ENCODE data around the gene CD160.
"Not testable (repeated sequence)": the region's sequence is repeated elsewhere in the genome, so short reads cannot be mapped to it uniquely, and the experiment has no call there.

The CD160 gene

DNA sequence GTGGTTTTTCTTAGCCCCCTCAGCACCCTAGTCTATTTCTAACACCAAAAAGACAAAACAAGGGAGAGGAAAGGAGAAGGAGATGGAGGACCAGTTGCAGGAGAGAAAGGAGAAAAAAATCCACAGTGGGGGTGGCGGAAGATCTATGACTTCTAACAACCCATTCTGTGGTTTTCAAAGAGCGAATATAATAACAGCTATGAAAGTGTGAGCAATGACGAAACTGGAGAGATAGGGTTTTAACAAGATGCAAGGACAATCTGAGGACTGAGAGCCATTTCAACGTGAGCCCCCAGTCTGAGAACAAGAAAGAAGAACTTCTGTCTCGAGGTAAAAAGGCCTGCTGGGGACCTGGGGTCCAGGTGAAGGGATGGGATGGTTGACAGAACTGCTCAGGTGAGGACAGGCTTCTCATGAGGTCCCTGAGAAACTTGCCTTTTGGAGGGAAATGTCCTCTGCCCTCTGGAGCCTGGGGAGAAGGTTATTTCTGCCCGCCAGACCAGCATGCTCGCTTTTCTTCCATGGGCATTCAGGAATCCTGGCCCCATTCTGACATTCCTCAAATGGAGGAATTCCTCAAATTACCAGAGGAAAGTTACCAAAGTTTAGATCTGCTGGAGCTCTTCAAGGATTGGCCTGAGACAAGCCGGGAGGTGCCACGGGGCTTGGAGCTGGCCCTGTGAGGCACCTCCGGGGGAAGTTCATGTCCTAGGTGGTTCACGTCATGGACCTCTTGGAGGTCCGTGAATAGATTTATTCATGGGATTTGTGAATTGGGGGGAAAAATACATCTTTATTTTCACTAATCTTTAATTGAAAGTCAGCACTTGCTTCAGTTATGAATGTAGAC lies at the start of gene CD160:
CD160 (plus strand) TSS at position 270 of the 850 bp plus-strand sequence. CDS start 8,829 bp downstream, outside the sequence.
- H3K9ac ChIP-seq (ENCODE audit: low read length), result no peak within 1 kb of the TSS
- no peak for DNase-seq
- H3K27ac ChIP-seq (ENCODE audit: low read length), result no peak within 1 kb of the TSS
- no peaks in the 10 kb centered on the region for H3K9me2 ChIP-seq (replicated peaks; ENCODE audit: insufficient read depth, low read length)
- no peak for TF ChIP-seq EZH2 (optimal IDR thresholded peaks at IDR 0.05; ENCODE audit: low read depth, low read length)
- TF ChIP-seq CTCF (IDR thresholded peaks at IDR 0.05; ENCODE audit: low read length), result no peak
- TF ChIP-seq EZH2phosphoT487 (IDR thresholded peaks at IDR 0.05; ENCODE audit: low read length), result no peak
- H3K36me3 ChIP-seq (replicated peaks; ENCODE audit: insufficient read depth, low read length), result no peaks in the 10 kb centered on the region
- no peaks in the 10 kb centered on the region for H4K20me1 ChIP-seq (ENCODE audit: insufficient read depth, low read length)
- peaks cover 4% of the 10 kb centered on the region for H3K4me1 ChIP-seq (ENCODE audit: low read length)
- no peak within 1 kb of the TSS for H3K4me2 ChIP-seq (ENCODE audit: low read depth, low read length)
- no peak within 1 kb of the TSS; the same call in 1 of the 2 replicates for H2AFZ ChIP-seq (ENCODE audit: low read length)
- no peaks in the 10 kb centered on the region for H3F3A ChIP-seq (ENCODE audit: insufficient read depth, low read length)
- H3K79me2 ChIP-seq (ENCODE audit: low read length), result no peaks in the 10 kb centered on the region
- H3K27me3 ChIP-seq (replicated peaks; ENCODE audit: insufficient read depth, low read length), result no peaks in the 10 kb centered on the region
- no peaks in the 10 kb centered on the region for H3K9me3 ChIP-seq (replicated peaks; ENCODE audit: insufficient read depth, low read length)
- H3K4me3 ChIP-seq (ENCODE audit: low read length), result no peak within 1 kb of the TSS

GRCh38 chr1:145670995-145671745 lies 48.1 kb upstream of the CD160 start:
- DNase-seq; H4K20me1 ChIP-seq (ENCODE audit: insufficient read depth, low read length); H3K4me2 ChIP-seq (ENCODE audit: low read depth, low read length); H3K9me2 ChIP-seq (replicated peaks; ENCODE audit: insufficient read depth, low read length); H3K36me3 ChIP-seq (replicated peaks; ENCODE audit: insufficient read depth, low read length); H3K27me3 ChIP-seq (replicated peaks; ENCODE audit: insufficient read depth, low read length); H3K9me3 ChIP-seq (replicated peaks; ENCODE audit: insufficient read depth, low read length); H2AFZ ChIP-seq (ENCODE audit: low read length); H3K4me3 ChIP-seq (ENCODE audit: low read length); H3F3A ChIP-seq (ENCODE audit: insufficient read depth, low read length); H3K9ac ChIP-seq (ENCODE audit: low read length); H3K4me1 ChIP-seq (ENCODE audit: low read length); H3K79me2 ChIP-seq (ENCODE audit: low read length); H3K27ac ChIP-seq (ENCODE audit: low read length): not testable (repeated sequence)

DNA sequence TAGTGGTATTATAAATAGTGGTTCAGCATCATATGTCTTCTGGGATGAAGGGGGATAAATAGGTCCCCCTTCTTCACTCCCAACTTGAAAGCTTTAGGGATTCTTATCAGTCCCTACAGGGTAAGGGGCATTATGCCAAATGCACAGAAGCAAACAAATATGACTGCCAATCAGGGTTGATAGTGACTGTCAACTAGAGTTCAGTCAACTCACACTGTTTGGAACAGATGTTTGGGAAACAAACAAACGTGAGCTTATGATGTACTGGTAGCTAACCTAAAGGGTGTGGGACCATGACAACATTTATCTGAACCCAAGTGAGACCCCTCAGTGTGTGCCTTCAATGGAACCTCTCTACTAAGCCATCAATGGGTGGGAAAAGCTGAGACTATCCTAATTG lies 46.1 kb upstream of the CD160 start:
- not testable (repeated sequence) for H3K27me3 ChIP-seq (replicated peaks; ENCODE audit: insufficient read depth, low read length); DNase-seq; H3F3A ChIP-seq (ENCODE audit: insufficient read depth, low read length)

DNA sequence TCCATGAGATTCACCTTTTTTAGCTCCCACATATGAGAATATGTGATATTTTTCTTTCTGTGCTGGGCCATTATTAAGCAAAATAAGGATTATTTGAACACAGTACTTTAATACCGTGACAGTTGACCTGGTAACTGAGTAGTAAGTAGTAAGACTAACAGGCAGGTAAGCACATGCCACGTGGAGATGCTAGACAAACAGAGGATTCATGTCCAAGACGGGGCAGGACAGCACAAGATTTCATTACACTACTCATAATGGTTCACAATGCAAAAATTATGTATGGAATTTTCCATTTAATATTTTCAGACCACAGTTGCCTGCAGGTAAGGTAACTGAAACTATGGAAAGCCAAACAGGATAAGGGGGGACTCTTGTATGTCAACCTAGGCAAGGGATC lies 34.4 kb upstream of the CD160 start:
- H3K9ac ChIP-seq (ENCODE audit: low read length); H3K9me2 ChIP-seq (replicated peaks; ENCODE audit: insufficient read depth, low read length); H3K36me3 ChIP-seq (replicated peaks; ENCODE audit: insufficient read depth, low read length); H3K4me2 ChIP-seq (ENCODE audit: low read depth, low read length); H3K4me1 ChIP-seq (ENCODE audit: low read length); H4K20me1 ChIP-seq (ENCODE audit: insufficient read depth, low read length); H3K9me3 ChIP-seq (replicated peaks; ENCODE audit: insufficient read depth, low read length); H3F3A ChIP-seq (ENCODE audit: insufficient read depth, low read length); H3K4me3 ChIP-seq (ENCODE audit: low read length); DNase-seq; H3K27me3 ChIP-seq (replicated peaks; ENCODE audit: insufficient read depth, low read length); H3K79me2 ChIP-seq (ENCODE audit: low read length); H2AFZ ChIP-seq (ENCODE audit: low read length); H3K27ac ChIP-seq (ENCODE audit: low read length): not testable (repeated sequence)

More for the DNA sequence above, 46.1 kb upstream of the CD160 start:
- H3K36me3 ChIP-seq (replicated peaks; ENCODE audit: insufficient read depth, low read length); H3K4me1 ChIP-seq (ENCODE audit: low read length); H2AFZ ChIP-seq (ENCODE audit: low read length); H3K9ac ChIP-seq (ENCODE audit: low read length); H3K9me3 ChIP-seq (replicated peaks; ENCODE audit: insufficient read depth, low read length); H3K79me2 ChIP-seq (ENCODE audit: low read length); H3K9me2 ChIP-seq (replicated peaks; ENCODE audit: insufficient read depth, low read length); H4K20me1 ChIP-seq (ENCODE audit: insufficient read depth, low read length); H3K4me3 ChIP-seq (ENCODE audit: low read length); H3K4me2 ChIP-seq (ENCODE audit: low read depth, low read length); H3K27ac ChIP-seq (ENCODE audit: low read length): not testable (repeated sequence)

- not testable (repeated sequence) for H3K4me3 ChIP-seq (ENCODE audit: low read length); H3K79me2 ChIP-seq (ENCODE audit: low read length)
These were observed 33.2 kb upstream of the CD160 start for GRCh38 chr1:145686078-145686477.

More at GRCh38 chr1:145686078-145686477, 33.2 kb upstream of the CD160 start:
- Histone ChIP-seq H3F3A (ENCODE audit: insufficient read depth, low read length) (peaks cover 19% of the 10 kb centered on the region), H3K4me1 (ENCODE audit: low read length) (peaks cover 20% of the 10 kb centered on the region)
- not testable (repeated sequence) for H2AFZ ChIP-seq (ENCODE audit: low read length); H4K20me1 ChIP-seq (ENCODE audit: insufficient read depth, low read length); H3K27me3 ChIP-seq (replicated peaks; ENCODE audit: insufficient read depth, low read length); DNase-seq; H3K36me3 ChIP-seq (replicated peaks; ENCODE audit: insufficient read depth, low read length); H3K27ac ChIP-seq (ENCODE audit: low read length); H3K4me2 ChIP-seq (ENCODE audit: low read depth, low read length); H3K9ac ChIP-seq (ENCODE audit: low read length); H3K9me2 ChIP-seq (replicated peaks; ENCODE audit: insufficient read depth, low read length); H3K9me3 ChIP-seq (replicated peaks; ENCODE audit: insufficient read depth, low read length)

Data from MM.1S (cell line).